ENCODE measurements around the gene SLC5A2.

The SLC5A2 gene

GRCh38 chr16:31476303-31477219 lies 6.4 kb upstream of the SLC5A2 start:
- no peaks in the 10 kb centered on the region for H3K79me2 ChIP-seq (ENCODE audit: low read length)
- no peak overlapping the region for H3K9ac ChIP-seq (ENCODE audit: low read length)
- no peaks in the 10 kb centered on the region for H3K36me3 ChIP-seq (replicated peaks; ENCODE audit: low read depth, low read length)
- no peak overlapping the region for H3K27ac ChIP-seq (ENCODE audit: low read length)
- no peaks in the 10 kb centered on the region; the same call in 1 of the 2 replicates for H3K27me3 ChIP-seq (ENCODE audit: low read depth, low read length)
- H3K4me1 ChIP-seq (ENCODE audit: low read length): 0 out of 2 replicates have a peak, but pooled peaks cover 3% of the 10 kb centered on the region
- H3K4me2 ChIP-seq (ENCODE audit: low read length): no peak overlapping the region
- H4K20me1 ChIP-seq (ENCODE audit: insufficient read depth, low read length): no peaks in the 10 kb centered on the region
- no peak overlapping the region for H3K4me3 ChIP-seq (ENCODE audit: low read length)
- H3K9me3 ChIP-seq (ENCODE audit: insufficient read depth, low read length): no peaks in the 10 kb centered on the region
- TF ChIP-seq CTCF (IDR thresholded peaks at IDR 0.05; ENCODE audit: low read depth, low read length) (no peak), EZH2phosphoT487 (IDR thresholded peaks at IDR 0.05; ENCODE audit: low read depth) (no peak)
- no peak overlapping the region for H2AFZ ChIP-seq (ENCODE audit: low read depth, low read length)

GRCh38 chr16:31477220-31478216 lies 5.4 kb upstream of the SLC5A2 start:
- 0 out of 2 replicates have a peak, but pooled peaks cover 3% of the 10 kb centered on the region for H3K4me1 ChIP-seq (ENCODE audit: low read length)
- no peaks in the 10 kb centered on the region for H4K20me1 ChIP-seq (ENCODE audit: insufficient read depth, low read length)
- H3K9ac ChIP-seq (ENCODE audit: low read length): no peak overlapping the region
- H3K4me3 ChIP-seq (ENCODE audit: low read length): no peak overlapping the region
- H3K27ac ChIP-seq (ENCODE audit: low read length): no peak overlapping the region
- H3K27me3 ChIP-seq (ENCODE audit: low read depth, low read length): peaks cover 7% of the 10 kb centered on the region
- H3K9me3 ChIP-seq (ENCODE audit: insufficient read depth, low read length): no peaks in the 10 kb centered on the region
- no peaks in the 10 kb centered on the region for H3K36me3 ChIP-seq (replicated peaks; ENCODE audit: low read depth, low read length)
- no peak for TF ChIP-seq CTCF (IDR thresholded peaks at IDR 0.05; ENCODE audit: low read depth, low read length)
- H3K4me2 ChIP-seq (ENCODE audit: low read length): no peak overlapping the region
- no peak overlapping the region for H2AFZ ChIP-seq (ENCODE audit: low read depth, low read length)
- H3K79me2 ChIP-seq (ENCODE audit: low read length): no peaks in the 10 kb centered on the region

GRCh38 chr16:31478956-31479355 lies 4.0 kb upstream of the SLC5A2 start:
- Histone ChIP-seq H3K9me3 (ENCODE audit: insufficient read depth, low read length) (no peaks in the 10 kb centered on the region), H3K27me3 (ENCODE audit: low read depth, low read length) (peaks cover 10% of the 10 kb centered on the region), H3K9ac (ENCODE audit: low read length) (no peak overlapping the region), H3K4me3 (ENCODE audit: low read length) (no peak overlapping the region), H4K20me1 (ENCODE audit: insufficient read depth, low read length) (no peaks in the 10 kb centered on the region), H3K79me2 (ENCODE audit: low read length) (no peaks in the 10 kb centered on the region), H2AFZ (ENCODE audit: low read depth, low read length) (no peak overlapping the region), H3K4me1 (ENCODE audit: low read length) (0 out of 2 replicates have a peak, but pooled peaks cover 3% of the 10 kb centered on the region), H3K36me3 (replicated peaks; ENCODE audit: low read depth, low read length) (no peaks in the 10 kb centered on the region), H3K4me2 (ENCODE audit: low read length) (no peak overlapping the region), H3K27ac (ENCODE audit: low read length) (no peak overlapping the region)
- TF ChIP-seq CTCF (IDR thresholded peaks at IDR 0.05; ENCODE audit: low read depth, low read length) (no peak), EZH2phosphoT487 (IDR thresholded peaks at IDR 0.05; ENCODE audit: low read depth) (no peak)
